Sigmoid colon (tissue), 4 donors: ENCODE results near the gene TTYH1.

Source experiments
- CTCF ChIP-seq, 4 experiments: fragments of 450-650 bp in 3 of 4; fragments of 200-600 bp in 1 of 4; IDR thresholded peaks; one replicate each; pipeline ENCODE4 v1.5.1; 2016 to 2019; ENCODE audit warnings: antibody characterized with exemption in 4 of 4, mild to moderate bottlenecking in 3 of 4, moderate library complexity in 2 of 4
- EP300 ChIP-seq, 4 donors: sonication (generic); formaldehyde crosslinking; IDR thresholded peaks; one replicate each; pipeline ENCODE4 v1.6.1; 2017; ENCODE audit warnings: antibody characterized with exemption in 4 of 4
- POLR2A ChIP-seq, 2 donors: fragments of 450-650 bp; IDR thresholded peaks; one replicate each; pipeline ENCODE4 v1.6.1; 2016; ENCODE audit warnings: antibody characterized with exemption in 2 of 2, mild to moderate bottlenecking in 2 of 2, moderate library complexity in 2 of 2

DNA sequence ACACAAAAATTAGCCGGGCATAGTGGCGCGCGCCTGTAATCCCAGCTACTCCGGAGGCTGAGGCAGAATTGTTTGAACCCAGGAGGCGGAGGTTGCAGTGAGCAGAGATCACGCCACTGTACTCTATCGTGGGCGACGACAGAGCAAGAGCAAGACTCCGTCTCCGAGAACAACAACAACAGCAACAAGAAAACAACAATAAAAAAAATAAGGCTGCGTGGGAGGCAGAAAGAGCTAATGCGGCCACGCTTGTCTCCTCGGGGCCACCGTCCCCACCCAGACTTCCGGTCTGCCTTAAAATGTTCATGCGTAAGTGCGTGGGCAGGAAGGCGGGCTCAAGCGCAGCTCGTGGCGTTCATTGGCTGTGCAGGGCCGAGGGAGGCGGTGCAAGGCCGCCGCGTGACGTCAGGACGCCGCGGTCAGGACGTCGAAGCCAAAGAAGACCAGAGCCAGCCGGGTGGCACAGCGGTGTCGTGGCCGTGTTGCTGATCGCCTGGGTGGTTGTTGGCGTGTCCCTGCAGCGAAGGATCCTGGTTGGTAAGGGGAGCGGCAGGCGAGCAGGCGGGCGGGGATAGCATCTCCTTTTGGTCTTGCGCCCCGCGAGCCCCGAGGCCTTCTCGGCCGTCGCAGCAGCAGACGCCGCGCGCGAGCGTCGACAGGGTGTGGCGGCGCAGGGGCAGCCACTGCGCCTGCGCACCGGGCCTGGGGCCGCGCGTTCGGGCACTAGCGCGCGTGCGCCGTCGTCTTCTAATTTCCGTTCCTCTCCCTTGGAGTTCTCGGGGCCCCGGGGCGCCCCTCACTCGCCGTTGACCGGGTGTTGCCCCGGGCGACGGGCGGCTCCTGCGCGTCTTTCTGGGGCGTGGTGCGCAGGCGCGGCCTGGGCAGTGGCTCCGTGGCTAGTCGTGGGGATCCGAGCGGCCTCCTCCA, 33.8 kb downstream of the TTYH1 start, which contains the start of gene LENG8:
- TF ChIP-seq CTCF (IDR thresholded peaks at IDR 0.05): no peak
- TF ChIP-seq EP300 (IDR thresholded peaks at IDR 0.05): peak in 2 of 4 donors; percentile 41 to 46
- TF ChIP-seq POLR2A (IDR thresholded peaks at IDR 0.05): peak; percentile 92 to 97
